Globus pallidus (tissue), 1 donor: ENCODE data around the gene SCYGR8.
A peak's percentile ranks its signal among the peaks of the same experiment; 100 is the strongest.

Experiments used
- DNase-seq: peaks from one replicate; pipeline ENCODE4 v3.0.0-alpha.2; 2015; ENCODE audit warnings: low spot score

Gene SCYGR8

GRCh38 chr2:227761740-227762476, 16.2 kb downstream of the SCYGR8 start:
- no peak for DNase-seq

GRCh38 chr2:227765788-227766372, 20.2 kb downstream of the SCYGR8 start:
- DNase-seq: no peak

- DNase-seq: peak; percentile 68
Measured at GRCh38 chr2:227766373-227766883, 20.7 kb downstream of the SCYGR8 start.

GRCh38 chr2:227767830-227768229, 22.1 kb downstream of the SCYGR8 start:
- DNase-seq: no peak

GRCh38 chr2:227772197-227772661, 26.5 kb downstream of the SCYGR8 start:
- no peak for DNase-seq

- DNase-seq: no peak
Measured at GRCh38 chr2:227772932-227773331, 27.2 kb downstream of the SCYGR8 start.

GRCh38 chr2:227774011-227774624, 28.4 kb downstream of the SCYGR8 start:
- no peak for DNase-seq

- no peak for DNase-seq
Measured at GRCh38 chr2:227774895-227775842, 29.5 kb downstream of the SCYGR8 start.

GRCh38 chr2:227780981-227781615, 35.4 kb downstream of the SCYGR8 start:
- no peak for DNase-seq

- no peak for DNase-seq
Measured at GRCh38 chr2:227781841-227782240, 36.1 kb downstream of the SCYGR8 start.

- no peak for DNase-seq
Measured at GRCh38 chr2:227782804-227783203, 37.1 kb downstream of the SCYGR8 start.

- peak; percentile 43 for DNase-seq
Measured at GRCh38 chr2:227783404-227784138, 37.9 kb downstream of the SCYGR8 start.

GRCh38 chr2:227785293-227785692, 39.6 kb downstream of the SCYGR8 start:
- no peak for DNase-seq

GRCh38 chr2:227788561-227789018, 42.9 kb downstream of the SCYGR8 start:
- no peak for DNase-seq

- DNase-seq: no peak
Measured at GRCh38 chr2:227789803-227790202, 44.1 kb downstream of the SCYGR8 start.

- DNase-seq: no peak
Measured at GRCh38 chr2:227793148-227793712, 47.5 kb downstream of the SCYGR8 start.
